Hepatocyte (in vitro differentiated cells): ENCODE results near the gene TMEM244. TPM values are rescaled to one million over a fixed set of nuclear protein-coding genes. Genes with fewer than 3 reads are reported as not detected.
"Not testable (repeated sequence)": the region's sequence is repeated elsewhere in the genome, so short reads cannot be mapped to it uniquely, and the experiment has no call there.

Experiments used
- DNase-seq: peaks from one replicate; pipeline ENCODE4 v3.0.0-alpha.2; 2016; ENCODE audit warnings: low spot score
- H2AFZ ChIP-seq: fragments of 200-600 bp; sonication (generic); 2 replicates; pipeline ENCODE4 v1.6.0; 2016; ENCODE audit warnings: antibody characterized with exemption, mild to moderate bottlenecking
- H3K27ac ChIP-seq: fragments of 200-600 bp; sonication (generic); 2 replicates; pipeline ENCODE4 v1.5.1; 2016; ENCODE audit warnings: mild to moderate bottlenecking
- H3K27me3 ChIP-seq: fragments of 200-600 bp; sonication (generic); 2 replicates; pipeline ENCODE4 v1.6.1; 2016
- H3K36me3 ChIP-seq: fragments of 200-600 bp; sonication (generic); replicated peaks from 2 replicates; pipeline ENCODE4 v1.5.1; 2016; ENCODE audit warnings: low read depth; ENCODE audit not compliant: insufficient read depth
- H3K4me1 ChIP-seq: fragments of 200-600 bp; sonication (generic); 2 replicates; pipeline ENCODE4 v1.5.1; 2016; ENCODE audit warnings: mild to moderate bottlenecking, moderate library complexity; ENCODE audit not compliant: insufficient read depth
- H3K4me2 ChIP-seq: fragments of 200-600 bp; sonication (generic); 2 replicates; pipeline ENCODE4 v1.6.0; 2016
- H3K4me3 ChIP-seq: fragments of 200-600 bp; sonication (generic); 2 replicates; pipeline ENCODE4 v1.5.1; 2016; ENCODE audit warnings: mild to moderate bottlenecking
- H3K79me2 ChIP-seq: fragments of 200-600 bp; sonication (generic); 2 replicates; pipeline ENCODE4 v1.6.0; 2017; ENCODE audit warnings: mild to moderate bottlenecking
- H3K9me2 ChIP-seq: fragments of 200-600 bp; sonication (generic); replicated peaks from 2 replicates; pipeline ENCODE4 v1.6.0; 2017; ENCODE audit warnings: mild to moderate bottlenecking; ENCODE audit not compliant: insufficient read depth
- H3K9me3 ChIP-seq: fragments of 200-600 bp; sonication (generic); 2 replicates; pipeline ENCODE4 v1.5.1; 2016; ENCODE audit warnings: low read depth, mild to moderate bottlenecking
- H4K20me1 ChIP-seq: fragments of 200-600 bp; sonication (generic); 2 replicates; pipeline ENCODE4 v1.6.0; 2016; ENCODE audit warnings: mild to moderate bottlenecking; ENCODE audit not compliant: insufficient read depth, poor library complexity, severe bottlenecking
- CTCF ChIP-seq: fragments of 200-600 bp; sonication (generic); IDR thresholded peaks from 2 replicates; pipeline ENCODE4 v1.5.1; 2016; ENCODE audit warnings: antibody characterized with exemption, mild to moderate bottlenecking; ENCODE audit not compliant: poor library complexity
- EZH2 ChIP-seq: fragments of 200-600 bp; sonication (generic); IDR thresholded peaks from 2 replicates; pipeline ENCODE4 v1.6.1; 2016; ENCODE audit warnings: antibody characterized with exemption, mild to moderate bottlenecking, borderline replicate concordance
- EZH2phosphoT487 ChIP-seq: fragments of 200-600 bp; sonication (generic); IDR thresholded peaks from one replicate; pipeline ENCODE4 v1.6.1; 2018; ENCODE audit warnings: antibody characterized with exemption, mild to moderate bottlenecking, low read depth, moderate library complexity; ENCODE audit not compliant: unreplicated experiment, severe bottlenecking
- WGBS: methylation state at CpG from one replicate; pipeline ENCODE4 v1.1.6; 2016; ENCODE audit warnings: low lambda C conversion rate; ENCODE audit errors: missing lambda C conversion rate; 5-methylcytosine and 5-hydroxymethylcytosine counted together
- polyA plus RNA-seq: library from polyadenylated mRNA; unstranded; fragments of >200 nt; fragmentation: Nextera tagmentation; extraction: Ambion mirVana; gene quantifications from 2 replicates; pipeline ENCODE4 v1.2.1, GENCODE V29; 2016
- total RNA-seq: library from RNA; depleted of rRNA; stranded (reverse); fragments of >200 nt; gene quantifications from 2 replicates; pipeline ENCODE4 v1.2.3, GENCODE V29; 2014

Gene TMEM244
- total and polyA plus RNA-seq, 2 experiments from 2014 or later, result not detected

GRCh38 chr6:129882510-129883023 lies 21.5 kb upstream of the TMEM244 start:
- Histone ChIP-seq H3K4me2 (no peak overlapping the region), H3K27me3 (no peaks in the 10 kb centered on the region), H3K9me3 (no peaks in the 10 kb centered on the region), H4K20me1 (no peaks in the 10 kb centered on the region), H3K36me3 (no peaks in the 10 kb centered on the region), H3K27ac (no peak overlapping the region), H3K9me2 (no peaks in the 10 kb centered on the region), H3K4me3 (no peak overlapping the region), H3K4me1 (no peaks in the 10 kb centered on the region), H3K79me2 (no peaks in the 10 kb centered on the region), H2AFZ (no peak overlapping the region)
- TF ChIP-seq EZH2phosphoT487 (no peak), CTCF (no peak), EZH2 (no peak)
- 82% methylated on average over 8 of the region's 8 CpGs for WGBS
- no peak for DNase-seq

GRCh38 chr6:129877894-129878293 lies 16.8 kb upstream of the TMEM244 start:
- not testable (repeated sequence) for H3K79me2 ChIP-seq, H3K27me3 ChIP-seq, DNase-seq, H3K4me1 ChIP-seq, H2AFZ ChIP-seq, H3K9me2 ChIP-seq, H3K36me3 ChIP-seq, H3K4me3 ChIP-seq, H3K27ac ChIP-seq, H3K9me3 ChIP-seq, H3K4me2 ChIP-seq, H4K20me1 ChIP-seq
- 82% methylated on average over 1 of the region's 1 CpG for WGBS

- Histone ChIP-seq H4K20me1 (no peaks in the 10 kb centered on the region), H3K4me3 (no peak overlapping the region), H3K27me3 (no peaks in the 10 kb centered on the region), H3K4me2 (no peak overlapping the region), H3K27ac (no peak overlapping the region), H3K9me3 (no peaks in the 10 kb centered on the region), H3K4me1 (no peaks in the 10 kb centered on the region), H3K79me2 (no peaks in the 10 kb centered on the region), H3K9me2 (no peaks in the 10 kb centered on the region), H2AFZ (no peak overlapping the region), H3K36me3 (no peaks in the 10 kb centered on the region)
- WGBS, result 72% methylated on average over 6 of the region's 6 CpGs
- TF ChIP-seq CTCF, result no peak
- no peak for TF ChIP-seq EZH2
- no peak for TF ChIP-seq EZH2phosphoT487
- DNase-seq, result no peak
Observed at GRCh38 chr6:129875610-129876520, 14.8 kb upstream of the TMEM244 start.

- no peaks in the 10 kb centered on the region for H4K20me1 ChIP-seq
- H2AFZ ChIP-seq, result no peak overlapping the region
- no peak overlapping the region for H3K4me2 ChIP-seq
- H3K4me1 ChIP-seq, result no peaks in the 10 kb centered on the region
- H3K36me3 ChIP-seq, result no peaks in the 10 kb centered on the region
- DNase-seq, result no peak
- H3K27ac ChIP-seq, result no peak overlapping the region
- H3K4me3 ChIP-seq, result no peak overlapping the region
- no peaks in the 10 kb centered on the region for H3K9me2 ChIP-seq
- H3K79me2 ChIP-seq, result no peaks in the 10 kb centered on the region
- H3K27me3 ChIP-seq, result no peaks in the 10 kb centered on the region
- H3K9me3 ChIP-seq, result no peaks in the 10 kb centered on the region
- TF ChIP-seq EZH2 (no peak), EZH2phosphoT487 (no peak), CTCF (no peak)
Observed at GRCh38 chr6:129874837-129875236, 13.7 kb upstream of the TMEM244 start.
